T-helper 2 cell treated with Interferon-gamma antibody and Interleukin-4, amounts not matched to agents 5 μg/mL and 100 μg/mL, for 36 hours (primary cell): ENCODE results near the gene RAI1.

Experiments used
- DNase-seq: peaks from one replicate; pipeline ENCODE4 v3.0.0; 2021; ENCODE audit warnings: low spot score
- H3K27ac Mint-ChIP-seq: one replicate; pipeline ENCODE4 v1.8.0; 2021; ENCODE audit warnings: mild to moderate bottlenecking, mixed read lengths
- H3K27me3 Mint-ChIP-seq: one replicate; pipeline ENCODE4 v1.8.0; 2021; ENCODE audit warnings: low read depth, mixed read lengths
- H3K36me3 Mint-ChIP-seq: one replicate; pipeline ENCODE4 v1.8.0; 2021; ENCODE audit warnings: low read depth, mixed read lengths
- H3K4me1 Mint-ChIP-seq: one replicate; pipeline ENCODE4 v1.8.0; 2021; ENCODE audit warnings: low read depth, mixed read lengths
- H3K4me3 Mint-ChIP-seq: one replicate; pipeline ENCODE4 v1.8.0; 2022; ENCODE audit warnings: mild to moderate bottlenecking, moderate library complexity, mixed read lengths
- H3K9me3 Mint-ChIP-seq: one replicate; pipeline ENCODE4 v1.8.0; 2021; ENCODE audit warnings: mixed read lengths

The RAI1 gene

DNA sequence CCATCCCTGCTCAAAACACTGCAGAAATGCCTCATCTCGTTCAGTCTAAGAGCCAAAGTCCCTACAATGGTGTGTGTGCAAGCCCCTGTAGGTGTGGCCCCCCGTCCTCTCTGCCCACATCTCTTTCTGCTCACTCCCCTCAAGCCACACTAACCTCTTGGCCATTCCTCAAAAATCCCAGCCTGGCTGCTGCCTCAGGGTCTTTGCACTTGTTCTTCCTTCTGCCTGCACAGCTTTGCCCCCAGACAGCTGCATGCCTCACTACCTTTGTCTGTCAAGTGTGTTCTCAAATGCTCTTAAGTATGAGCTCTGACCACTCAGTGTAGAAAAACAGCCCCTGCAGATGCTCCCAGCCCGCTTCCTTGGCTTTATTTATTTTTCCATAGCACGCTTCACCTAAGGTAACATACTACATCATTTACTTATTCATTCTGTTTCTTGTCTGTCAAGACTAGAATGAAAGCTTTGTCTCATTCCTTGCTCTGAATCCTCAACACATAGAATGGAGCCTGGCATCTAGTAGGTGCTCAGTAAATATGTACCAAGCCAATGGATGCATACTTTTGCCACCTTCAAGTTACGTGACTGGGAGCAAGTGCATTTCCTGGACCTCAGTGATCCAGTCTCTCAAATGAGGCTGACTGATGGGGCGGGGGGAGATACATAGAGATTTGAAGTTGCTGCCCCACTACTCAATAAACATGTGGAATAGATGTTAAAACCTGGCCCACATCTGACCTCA is 38.1 kb downstream of the RAI1 start:
- H3K9me3 Mint-ChIP-seq: no peaks in the 10 kb centered on the region
- peaks cover 13% of the 10 kb centered on the region for H3K36me3 Mint-ChIP-seq
- H3K4me1 Mint-ChIP-seq: peaks cover 15% of the 10 kb centered on the region
- H3K4me3 Mint-ChIP-seq: no peak overlapping the region
- no peak for DNase-seq
- no peak overlapping the region for H3K27ac Mint-ChIP-seq
- H3K27me3 Mint-ChIP-seq: peaks cover 27% of the 10 kb centered on the region

DNA sequence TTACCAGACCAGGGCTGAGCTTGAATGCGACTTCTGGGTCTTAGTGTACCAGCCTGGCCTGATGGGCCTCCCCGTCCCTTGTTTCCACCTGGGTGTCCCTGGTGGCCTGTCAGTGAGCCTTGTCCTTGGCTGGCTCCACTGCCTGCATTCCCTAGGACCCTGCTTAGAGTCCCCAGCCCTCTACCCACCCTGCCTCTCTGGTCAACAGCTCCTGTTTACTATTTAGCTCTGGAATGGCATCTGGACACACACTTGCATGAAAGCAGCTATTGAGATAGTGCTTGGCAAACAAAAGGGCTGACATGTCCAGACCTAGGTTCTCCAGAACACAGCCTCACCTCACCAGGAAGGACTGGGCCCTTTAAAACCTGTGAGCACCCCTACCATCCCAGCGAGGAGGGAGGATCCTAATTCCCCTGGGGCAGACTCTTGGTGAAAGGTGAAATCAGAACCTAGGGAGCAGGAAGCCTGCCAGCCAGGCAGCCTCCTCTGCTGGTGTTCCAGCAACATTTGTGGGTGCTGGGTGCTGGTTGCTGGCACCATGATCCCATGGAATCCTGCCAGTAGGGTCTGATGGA is 38.8 kb downstream of the RAI1 start:
- Mint-ChIP-seq H3K36me3 (peaks cover 13% of the 10 kb centered on the region), H3K4me1 (peaks cover 16% of the 10 kb centered on the region), H3K27me3 (peaks cover 29% of the 10 kb centered on the region), H3K4me3 (no peak overlapping the region), H3K27ac (no peak overlapping the region), H3K9me3 (no peaks in the 10 kb centered on the region)
- no peak for DNase-seq

DNA sequence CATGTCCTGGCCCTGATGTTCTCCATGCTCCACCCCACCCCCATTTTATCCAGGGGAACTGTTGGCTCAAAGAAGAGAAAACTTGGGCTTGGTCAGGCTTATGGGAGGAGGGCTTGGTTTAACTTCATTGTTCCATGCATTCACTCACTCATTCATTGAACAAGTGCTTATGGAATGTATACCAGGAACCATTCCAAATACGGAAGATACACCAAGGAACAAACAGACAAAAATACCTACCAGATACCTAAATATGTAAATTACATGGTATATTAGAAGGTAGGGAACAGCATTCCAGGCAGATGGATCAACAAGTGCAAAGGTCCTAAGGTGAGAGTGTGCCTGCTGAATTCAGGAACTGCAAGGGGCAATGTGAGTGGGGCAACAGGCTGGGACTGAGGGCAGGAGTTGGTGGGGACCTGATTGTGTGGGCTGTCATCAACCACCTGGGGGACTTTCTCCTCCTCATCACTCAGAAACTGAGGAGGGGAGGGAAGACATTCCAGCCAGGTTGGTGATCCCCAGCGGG is 39.9 kb downstream of the RAI1 start:
- no peak overlapping the region for H3K27ac Mint-ChIP-seq
- H3K36me3 Mint-ChIP-seq: peaks cover 13% of the 10 kb centered on the region
- H3K4me3 Mint-ChIP-seq: no peak overlapping the region
- H3K4me1 Mint-ChIP-seq: peaks cover 18% of the 10 kb centered on the region
- no peaks in the 10 kb centered on the region for H3K9me3 Mint-ChIP-seq
- no peak for DNase-seq
- peaks cover 32% of the 10 kb centered on the region for H3K27me3 Mint-ChIP-seq

DNA sequence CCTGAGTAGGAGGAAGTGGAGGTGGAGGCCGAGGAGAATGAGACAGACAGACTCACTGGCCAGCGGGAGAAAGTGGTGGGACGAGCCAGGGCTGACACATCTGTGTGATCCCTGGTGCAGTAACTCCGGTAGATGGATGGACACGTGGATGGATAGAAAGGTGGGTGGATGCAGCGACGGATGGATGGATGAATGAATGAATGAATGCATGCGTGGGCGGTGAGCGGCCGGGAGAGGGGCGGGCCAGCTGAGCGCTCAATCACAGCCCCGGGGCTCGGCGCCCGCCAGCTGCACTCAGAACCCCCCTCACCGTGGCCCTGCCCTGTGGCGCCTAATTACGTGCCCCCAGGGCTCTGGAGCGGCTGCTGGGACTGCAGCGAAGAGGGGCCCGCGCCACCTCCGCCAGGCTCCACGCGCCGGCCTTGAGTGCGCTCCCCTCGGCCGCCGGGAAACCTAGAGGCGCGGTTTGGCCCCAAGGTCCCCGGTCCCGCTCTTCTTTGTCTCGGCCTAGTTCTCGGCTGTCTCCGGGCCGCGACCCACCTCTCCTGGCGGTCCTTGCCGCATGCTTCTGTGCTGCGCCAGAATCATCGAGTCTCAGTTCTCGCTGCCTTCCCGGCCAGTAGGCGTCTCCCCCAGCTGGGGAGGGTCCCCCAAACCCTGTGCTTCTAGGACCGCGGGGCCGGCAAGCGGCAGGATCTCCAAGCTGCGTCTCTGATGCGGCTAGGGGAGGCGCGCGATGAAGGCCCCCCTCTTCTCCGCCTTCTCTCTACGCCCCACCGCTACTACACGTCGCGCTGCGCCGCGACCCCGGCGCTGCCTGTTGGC is 41.0 kb downstream of the RAI1 start:
- Mint-ChIP-seq H3K4me1 (peaks cover 22% of the 10 kb centered on the region), H3K9me3 (no peaks in the 10 kb centered on the region), H3K27me3 (peaks cover 35% of the 10 kb centered on the region), H3K36me3 (peaks cover 13% of the 10 kb centered on the region), H3K27ac (no peak overlapping the region), H3K4me3 (peak overlapping the region; percentile 66)
- DNase-seq: no peak

DNA sequence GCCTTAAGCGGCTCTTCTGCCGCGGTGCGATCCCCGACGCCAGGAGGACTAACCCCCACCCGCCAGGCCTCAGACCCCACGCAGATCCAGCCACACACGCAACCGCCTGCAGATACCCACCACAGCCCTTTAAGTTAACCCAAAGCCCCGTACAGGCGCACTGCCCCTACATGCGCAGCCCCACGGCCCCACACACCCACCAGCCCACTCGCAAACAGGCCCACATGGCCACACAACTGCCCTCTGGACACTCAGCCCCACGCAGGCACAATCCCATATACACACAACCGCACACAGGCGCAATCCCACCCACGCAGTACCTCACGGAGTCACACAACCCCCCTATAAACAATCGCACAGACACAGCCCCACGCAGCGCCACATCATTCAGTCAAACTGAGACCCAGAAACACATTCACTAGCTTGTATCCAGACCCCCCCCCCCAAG is 41.7 kb downstream of the RAI1 start:
- H3K27ac Mint-ChIP-seq: no peak overlapping the region
- no peak for DNase-seq
- peak overlapping the region; percentile 66 for H3K4me3 Mint-ChIP-seq
- peaks cover 18% of the 10 kb centered on the region for H3K4me1 Mint-ChIP-seq
- peaks cover 35% of the 10 kb centered on the region for H3K27me3 Mint-ChIP-seq
- H3K36me3 Mint-ChIP-seq: peaks cover 13% of the 10 kb centered on the region
- H3K9me3 Mint-ChIP-seq: no peaks in the 10 kb centered on the region

DNA sequence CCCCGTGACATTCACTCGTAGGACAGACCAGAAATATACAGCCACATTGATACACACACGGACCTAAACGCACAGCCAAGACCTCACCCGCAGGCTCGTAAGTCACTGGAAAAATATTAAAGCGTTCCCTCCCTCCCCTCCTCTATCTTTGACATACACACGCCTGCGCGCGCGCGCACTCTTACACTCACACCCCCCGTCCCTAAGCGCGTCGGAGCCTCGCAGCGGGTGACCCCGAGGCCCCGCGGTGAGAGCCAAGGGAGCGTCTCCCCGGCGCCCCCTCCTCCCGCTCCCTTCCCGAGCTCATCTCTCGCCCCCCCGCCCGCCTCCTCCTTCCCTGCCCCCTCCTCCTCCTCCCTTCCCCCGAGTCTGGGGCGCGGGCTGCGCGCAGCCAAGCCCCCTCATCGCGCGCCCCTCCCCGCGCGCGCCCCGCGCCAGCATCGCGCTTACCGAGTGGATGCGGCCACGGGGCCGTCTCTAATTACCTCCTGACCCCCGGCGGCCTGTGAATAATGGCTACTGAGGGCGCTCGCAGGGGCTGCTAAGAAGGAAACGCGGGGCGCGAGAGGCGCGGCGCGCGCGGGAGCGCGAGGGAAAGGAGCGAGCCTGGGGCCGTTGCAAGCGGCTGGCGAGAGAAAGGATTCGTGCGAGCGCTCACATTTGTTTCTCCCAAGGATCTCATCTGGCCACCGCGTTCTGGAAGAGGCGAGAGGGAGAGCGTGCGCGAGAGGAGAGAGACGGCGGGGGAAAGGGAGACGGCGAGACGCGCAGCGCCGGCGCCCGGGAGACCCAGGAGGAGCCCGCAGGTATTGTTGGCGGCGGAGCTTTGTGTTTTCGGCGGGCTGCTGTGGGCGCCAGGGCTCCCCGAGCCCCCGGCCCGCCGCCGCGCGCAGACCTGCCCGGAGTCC is 42.4 kb downstream of the RAI1 start:
- peak overlapping the region; percentile 84 for H3K4me3 Mint-ChIP-seq
- DNase-seq: peak; percentile 17
- H3K27ac Mint-ChIP-seq: no peak overlapping the region
- peaks cover 18% of the 10 kb centered on the region for H3K4me1 Mint-ChIP-seq
- H3K9me3 Mint-ChIP-seq: no peaks in the 10 kb centered on the region
- peaks cover 35% of the 10 kb centered on the region for H3K27me3 Mint-ChIP-seq
- peaks cover 13% of the 10 kb centered on the region for H3K36me3 Mint-ChIP-seq

DNA sequence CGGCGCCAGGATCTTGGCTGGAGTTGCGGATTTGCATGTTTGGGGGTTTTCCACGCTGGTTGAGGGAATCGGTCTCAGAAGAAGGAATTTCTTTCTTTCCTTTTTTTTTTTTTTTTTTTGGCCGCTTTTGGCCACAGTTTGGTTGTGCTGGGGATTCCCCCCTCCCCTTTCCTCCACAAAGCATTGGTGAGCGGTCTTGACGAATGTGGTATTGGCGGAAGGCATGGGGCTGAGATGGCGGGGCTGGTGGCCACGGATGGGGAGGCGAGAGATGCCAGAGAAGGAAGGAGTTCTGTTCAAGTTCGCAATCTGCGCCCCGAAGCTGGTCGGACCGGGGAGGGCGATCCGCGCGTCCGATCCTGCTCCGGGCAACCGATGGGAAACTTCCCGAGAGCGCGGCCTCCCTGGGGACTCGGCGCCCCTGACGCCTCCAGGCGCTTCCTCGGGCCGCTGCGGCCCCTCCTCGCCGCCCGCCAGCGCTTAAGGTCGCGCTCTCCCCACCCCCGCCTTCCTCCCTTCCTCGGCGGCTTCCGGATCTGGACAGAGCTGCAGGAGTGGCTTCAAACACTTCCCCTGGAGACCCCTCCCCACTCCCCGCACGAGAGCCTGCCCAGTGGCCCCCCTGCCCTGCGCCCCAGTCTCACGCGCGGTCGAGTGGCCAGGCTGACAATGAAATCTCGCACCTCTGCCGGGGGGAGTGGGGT is 43.2 kb downstream of the RAI1 start:
- no peaks in the 10 kb centered on the region for H3K9me3 Mint-ChIP-seq
- peak; percentile 14 for DNase-seq

DNA sequence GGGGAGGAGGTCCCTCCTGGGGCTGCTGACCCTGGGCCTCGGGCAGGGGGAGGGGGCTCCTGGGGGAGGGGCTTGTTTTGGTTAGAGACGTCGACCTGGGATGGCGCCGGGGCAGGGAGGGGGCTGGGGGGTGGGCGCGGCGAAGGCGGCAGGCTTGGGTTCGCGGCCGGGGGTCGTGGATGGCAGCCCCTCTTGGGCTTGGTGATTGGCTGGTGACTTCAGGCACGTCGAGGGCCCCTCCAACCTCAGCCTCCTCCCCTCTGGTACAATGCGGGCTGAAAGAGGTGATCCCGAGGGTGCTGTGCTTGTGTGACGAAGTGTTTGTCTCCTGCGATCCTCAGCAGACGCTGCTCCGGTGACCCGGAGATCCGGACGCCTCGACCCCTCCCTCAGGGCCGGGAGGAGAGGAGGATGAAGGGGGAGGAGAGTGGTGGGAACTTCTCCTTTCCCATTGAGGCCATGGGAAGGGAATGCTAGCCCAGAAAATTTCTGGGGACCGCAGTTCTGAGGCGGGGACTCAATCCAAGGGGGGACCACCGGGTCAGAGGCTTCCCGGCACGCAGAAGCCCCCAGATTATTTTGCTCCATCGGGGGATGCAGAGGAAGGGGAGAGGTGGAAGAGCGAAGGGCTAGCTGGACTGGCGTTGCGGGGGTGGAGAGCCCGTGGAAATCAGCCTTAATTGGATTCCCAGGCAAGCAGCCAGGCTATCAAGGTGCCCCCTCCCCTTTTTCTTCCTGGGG is 43.9 kb downstream of the RAI1 start:
- Mint-ChIP-seq H3K27me3 (peaks cover 35% of the 10 kb centered on the region), H3K4me1 (peaks cover 18% of the 10 kb centered on the region), H3K4me3 (peak overlapping the region; percentile 27), H3K36me3 (peaks cover 13% of the 10 kb centered on the region), H3K27ac (no peak overlapping the region), H3K9me3 (no peaks in the 10 kb centered on the region)
- DNase-seq: no peak

More for the DNA sequence above, 43.2 kb downstream of the RAI1 start:
- peak overlapping the region; percentile 73 for H3K4me3 Mint-ChIP-seq
- H3K36me3 Mint-ChIP-seq: peaks cover 13% of the 10 kb centered on the region
- H3K4me1 Mint-ChIP-seq: peaks cover 18% of the 10 kb centered on the region
- H3K27me3 Mint-ChIP-seq: peaks cover 35% of the 10 kb centered on the region
- no peak overlapping the region for H3K27ac Mint-ChIP-seq

DNA sequence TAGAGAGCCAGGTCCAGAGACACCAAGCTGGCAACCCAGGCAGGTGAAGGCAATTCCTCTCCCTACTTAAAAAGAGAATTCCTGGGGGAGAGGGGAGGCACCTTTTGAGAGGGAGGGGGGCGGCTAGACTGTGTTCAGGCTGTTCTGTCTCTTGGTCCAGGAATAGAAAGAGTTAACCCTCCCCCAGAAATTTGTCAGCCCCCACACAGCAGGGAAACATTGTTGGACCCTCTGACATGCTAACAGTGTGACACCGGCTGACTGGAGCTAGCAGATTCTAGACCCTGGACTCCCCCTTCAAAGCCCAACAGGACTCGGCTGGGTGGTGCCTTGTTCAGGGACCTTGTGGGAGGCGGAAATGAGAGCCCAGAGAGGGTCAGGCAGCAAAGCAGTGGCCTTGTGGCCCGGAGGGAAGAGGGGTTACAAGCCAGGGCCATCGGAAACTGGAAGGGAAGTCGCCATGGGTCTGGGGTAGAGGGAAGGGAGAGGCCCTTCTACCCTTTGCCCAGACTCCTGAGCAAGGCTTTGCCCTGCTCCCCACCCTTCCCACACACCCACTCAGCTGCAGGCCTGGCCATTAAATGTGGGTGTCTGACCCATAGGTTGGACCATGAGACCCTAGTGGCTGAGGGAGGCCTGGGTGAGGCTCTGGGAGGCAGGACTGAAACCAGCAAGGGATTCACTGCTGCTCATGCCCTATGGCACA is 44.6 kb downstream of the RAI1 start:
- no peak for DNase-seq
- Mint-ChIP-seq H3K27me3 (peaks cover 35% of the 10 kb centered on the region), H3K36me3 (peaks cover 13% of the 10 kb centered on the region), H3K9me3 (no peaks in the 10 kb centered on the region), H3K4me1 (peaks cover 18% of the 10 kb centered on the region), H3K27ac (no peak overlapping the region), H3K4me3 (no peak overlapping the region)

DNA sequence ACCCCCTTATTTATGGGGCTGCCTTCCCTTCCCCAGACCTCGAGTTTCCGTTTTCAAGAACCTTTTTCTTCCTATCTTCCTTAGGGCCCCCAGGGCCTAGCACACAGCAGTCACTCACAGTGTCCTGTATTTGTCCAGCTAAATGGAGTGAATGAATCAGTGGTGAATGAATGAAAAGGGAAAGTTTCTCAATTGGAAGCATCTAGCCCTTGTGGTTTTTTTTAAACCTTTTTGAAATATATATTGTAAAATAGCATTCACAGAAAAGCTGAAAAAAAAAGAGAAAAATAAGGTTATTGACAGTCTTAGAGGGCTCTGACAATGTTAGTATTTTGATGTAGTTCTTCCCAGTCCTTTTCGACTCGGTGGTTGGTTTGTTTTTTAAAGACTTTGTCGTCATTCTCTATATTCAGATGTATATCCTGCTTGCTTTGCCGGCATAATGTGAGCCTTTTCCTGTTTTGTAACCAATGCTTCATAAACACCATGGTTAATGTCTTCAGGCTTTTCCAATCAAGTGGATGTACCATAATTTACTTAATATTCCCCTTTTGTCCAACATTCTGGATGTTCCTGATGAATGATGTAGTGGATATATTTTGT is 45.3 kb downstream of the RAI1 start:
- DNase-seq: no peak
- Mint-ChIP-seq H3K27ac (no peak overlapping the region), H3K36me3 (peaks cover 13% of the 10 kb centered on the region), H3K4me3 (peak overlapping the region; percentile 15), H3K4me1 (peaks cover 18% of the 10 kb centered on the region), H3K9me3 (no peaks in the 10 kb centered on the region), H3K27me3 (peaks cover 30% of the 10 kb centered on the region)

DNA sequence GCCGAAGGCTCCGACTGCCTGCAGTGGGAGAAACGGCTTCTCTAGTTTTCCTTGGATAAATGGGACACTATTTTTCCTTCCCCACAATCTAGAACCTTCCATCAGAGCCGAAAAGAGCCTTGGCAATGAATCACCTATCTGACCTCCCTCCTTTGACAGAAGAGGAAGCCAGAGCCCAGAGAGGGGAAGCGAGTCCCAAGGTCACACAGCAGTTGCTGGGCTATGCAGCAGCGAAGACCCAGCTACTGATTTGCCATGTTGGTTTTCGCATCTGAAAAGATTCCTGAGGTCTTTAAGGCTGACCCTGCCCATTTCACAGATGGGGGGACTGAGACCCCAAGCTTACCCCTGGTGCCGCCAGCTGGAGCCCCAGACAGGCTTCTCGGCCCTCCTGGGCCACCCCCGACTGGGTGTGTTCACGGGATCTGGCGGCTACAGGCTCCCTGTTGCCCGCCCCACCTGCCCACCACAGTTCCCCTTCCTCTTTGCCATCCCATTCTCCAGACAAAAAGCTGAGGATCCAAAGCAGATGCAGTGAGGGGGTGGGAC is 45.9 kb downstream of the RAI1 start:
- no peak overlapping the region for H3K4me3 Mint-ChIP-seq
- DNase-seq: no peak

More for the DNA sequence above, 45.9 kb downstream of the RAI1 start:
- Mint-ChIP-seq H3K4me1 (peaks cover 18% of the 10 kb centered on the region), H3K9me3 (no peaks in the 10 kb centered on the region), H3K27me3 (peaks cover 24% of the 10 kb centered on the region), H3K36me3 (peaks cover 10% of the 10 kb centered on the region), H3K27ac (no peak overlapping the region)
